ENCODE results near the gene ERFE. TPM values are rescaled to one million over a fixed set of nuclear protein-coding genes. Genes with fewer than 3 reads are reported as not detected.

The ERFE gene
- total and polyA plus RNA-seq, 2 donors (not counting 3 experiments of a cell fraction or from before 2014, with no cell fraction given), result 0.65 to 1.2 TPM

- BruUV-seq (replicated peaks), result no TSS peak
- no peaks in the 10 kb centered on the region for H3K4me1 ChIP-seq (ENCODE audit: control insufficient read depth, extremely low read depth, insufficient read depth, low read length)
- no peaks in the 10 kb centered on the region for H3K9me3 ChIP-seq (replicated peaks; ENCODE audit: control insufficient read depth, insufficient read depth, low read length)
- FAIRE-seq (no peak), DNase-seq (ENCODE audit: low read depth, low spot score) (no peak)
- H3K36me3 ChIP-seq (ENCODE audit: control insufficient read depth in 2 of 2, extremely low read depth in 1 of 2, insufficient read depth in 2 of 2, low read length in 2 of 2), result peaks cover 15 to 41% of the 10 kb centered on the region in 2 experiments
- H3K9ac ChIP-seq (replicated peaks; ENCODE audit: extremely low read depth, insufficient read depth, low read length), result no peak overlapping the region
- H3K4me3 ChIP-seq (replicated peaks in 1 of 3; ENCODE audit: insufficient read depth in 1 of 3, low read depth in 1 of 3, low read length in 3 of 3), result no peak overlapping the region
- CTCF ChIA-PET, result interaction anchor here (1.1 to 1.4 kb wide), 2 partner anchors 8 to 9 kb away, joined by 3 to 4 read pairs; no protein-coding TSS in a partner anchor
- no peak overlapping the region for H3K4me2 ChIP-seq (ENCODE audit: insufficient read depth, low read length)
- no peaks in the 10 kb centered on the region for H3K27me3 ChIP-seq (ENCODE audit: control insufficient read depth in 2 of 2, insufficient read depth in 2 of 2, low read length in 2 of 2)
- POLR2A ChIA-PET, result no interaction called here
- intact Hi-C loops (cut with micrococcal nuclease), result no loop called here
- no peaks in the 10 kb centered on the region for H3K9me1 ChIP-seq (replicated peaks; ENCODE audit: control insufficient read depth, extremely low read depth, insufficient read depth, low read length)
- no peaks in the 10 kb centered on the region for H3K79me2 ChIP-seq (ENCODE audit: control insufficient read depth, insufficient read depth, low read length)
- TF ChIP-seq EZH2 (IDR thresholded peaks at IDR 0.05; ENCODE audit: borderline replicate concordance, low read depth, low read length, severe bottlenecking) (no peak), MAX (IDR thresholded peaks at IDR 0.05; ENCODE audit: insufficient read depth, insufficient read length) (no peak), FOS (IDR thresholded peaks at IDR 0.05; ENCODE audit: borderline replicate concordance, insufficient read depth, low read length) (no peak), GATA2 (IDR thresholded peaks at IDR 0.05; ENCODE audit: insufficient read depth, insufficient read length, low read depth, low read length) (no peak), POLR2A (IDR thresholded peaks at IDR 0.05; ENCODE audit: low read depth, low read length) (no peak), MYC (IDR thresholded peaks at IDR 0.05; ENCODE audit: low read depth, low read length) (no peak), JUN (IDR thresholded peaks at IDR 0.05; ENCODE audit: borderline replicate concordance, insufficient read depth, insufficient read length, low read depth) (no peak), POLR2AphosphoS5 (IDR thresholded peaks at IDR 0.05; ENCODE audit: insufficient read depth, low read depth, low read length) (no peak)
- TF ChIP-seq, protein P1, sequence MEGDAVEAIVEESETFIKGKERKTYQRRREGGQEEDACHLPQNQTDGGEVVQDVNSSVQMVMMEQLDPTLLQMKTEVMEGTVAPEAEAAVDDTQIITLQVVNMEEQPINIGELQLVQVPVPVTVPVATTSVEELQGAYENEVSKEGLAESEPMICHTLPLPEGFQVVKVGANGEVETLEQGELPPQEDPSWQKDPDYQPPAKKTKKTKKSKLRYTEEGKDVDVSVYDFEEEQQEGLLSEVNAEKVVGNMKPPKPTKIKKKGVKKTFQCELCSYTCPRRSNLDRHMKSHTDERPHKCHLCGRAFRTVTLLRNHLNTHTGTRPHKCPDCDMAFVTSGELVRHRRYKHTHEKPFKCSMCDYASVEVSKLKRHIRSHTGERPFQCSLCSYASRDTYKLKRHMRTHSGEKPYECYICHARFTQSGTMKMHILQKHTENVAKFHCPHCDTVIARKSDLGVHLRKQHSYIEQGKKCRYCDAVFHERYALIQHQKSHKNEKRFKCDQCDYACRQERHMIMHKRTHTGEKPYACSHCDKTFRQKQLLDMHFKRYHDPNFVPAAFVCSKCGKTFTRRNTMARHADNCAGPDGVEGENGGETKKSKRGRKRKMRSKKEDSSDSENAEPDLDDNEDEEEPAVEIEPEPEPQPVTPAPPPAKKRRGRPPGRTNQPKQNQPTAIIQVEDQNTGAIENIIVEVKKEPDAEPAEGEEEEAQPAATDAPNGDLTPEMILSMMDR (IDR thresholded peaks at IDR 0.05; ENCODE audit: extremely low read depth in 1 of 2, insufficient read depth in 1 of 2, low read depth in 1 of 2, low read length in 2 of 2), result no peak
- dilution Hi-C loops (cut with MboI; ENCODE audit: extremely low pct_ligation_motif_present, low sequenced_read_pairs), result no loop called here
- H2AFZ ChIP-seq (ENCODE audit: low read depth, low read length), result no peak overlapping the region
- H3K27ac ChIP-seq (ENCODE audit: insufficient read depth, low read depth, low read length), result no peak overlapping the region
- no peaks in the 10 kb centered on the region for H4K20me1 ChIP-seq (replicated peaks; ENCODE audit: control insufficient read depth, extremely low read depth, insufficient read depth, low read length)
Measured at GRCh38 chr2:238180554-238180953, 21.8 kb downstream of the ERFE start.

All from endothelial cell of umbilical vein (primary cell).